ENCODE measurements around the gene TPST2.

TPST2 gene

GRCh38 chr22:26555478-26555877 lies 34.5 kb downstream of the TPST2 start:
- no peak for TF ChIP-seq CTCF (conservative IDR thresholded peaks at IDR 0.05; ENCODE audit: low read depth, low read length)
- Histone ChIP-seq H4K20me1 (ENCODE audit: insufficient read depth) (no peaks in the 10 kb centered on the region), H3K4me3 (IDR thresholded peaks at IDR 0.05; ENCODE audit: insufficient read depth, low read depth, low read length) (no peak overlapping the region), H3K27me3 (ENCODE audit: insufficient read depth, low read depth) (no peaks in the 10 kb centered on the region), H3K4me2 (peak overlapping the region; percentile 43), H3K79me2 (ENCODE audit: insufficient read depth, low read depth) (peaks cover 69% of the 10 kb centered on the region), H3K4me1 (ENCODE audit: low read depth, poor library complexity, severe bottlenecking) (peaks cover 83% of the 10 kb centered on the region), H3K36me3 (ENCODE audit: insufficient read depth) (no peaks in the 10 kb centered on the region), H2AFZ (ENCODE audit: low read depth) (no peak overlapping the region), H3K27ac (peak overlapping the region; percentile 91; the same call in 1 of the 2 replicates), H3K9ac (no peak overlapping the region)

DNA sequence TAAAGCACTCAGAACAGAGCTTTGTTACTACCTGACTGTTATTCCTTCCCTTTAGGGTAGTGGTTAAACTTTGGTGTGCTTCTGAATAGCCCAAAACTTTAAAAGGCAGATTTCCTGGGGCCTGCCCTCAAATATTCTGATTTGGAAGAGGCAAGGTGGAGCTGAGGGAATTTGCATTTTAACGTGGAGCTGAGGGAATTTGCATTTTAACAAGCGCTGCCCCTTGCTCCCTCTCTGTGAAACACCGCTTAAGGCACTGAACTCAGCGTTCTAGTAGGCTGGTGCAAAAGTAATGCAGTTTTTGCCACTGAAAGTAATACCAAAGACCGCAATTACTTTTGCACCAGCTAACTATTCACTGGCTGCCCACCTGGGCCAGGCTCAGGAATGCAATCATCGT lies 35.0 kb downstream of the TPST2 start:
- no peak for TF ChIP-seq CTCF (conservative IDR thresholded peaks at IDR 0.05; ENCODE audit: low read depth, low read length)
- Histone ChIP-seq H3K4me1 (ENCODE audit: low read depth, poor library complexity, severe bottlenecking) (peaks cover 84% of the 10 kb centered on the region), H3K27me3 (ENCODE audit: insufficient read depth, low read depth) (no peaks in the 10 kb centered on the region), H3K4me3 (IDR thresholded peaks at IDR 0.05; ENCODE audit: insufficient read depth, low read depth, low read length) (no peak overlapping the region), H3K27ac (peak overlapping the region; percentile 91), H3K4me2 (peak overlapping the region; percentile 43), H3K79me2 (ENCODE audit: insufficient read depth, low read depth) (peaks cover 69% of the 10 kb centered on the region), H3K36me3 (ENCODE audit: insufficient read depth) (no peaks in the 10 kb centered on the region), H2AFZ (ENCODE audit: low read depth) (no peak overlapping the region), H3K9ac (peak overlapping the region; percentile 45; the same call in 1 of the 2 replicates), H4K20me1 (ENCODE audit: insufficient read depth) (no peaks in the 10 kb centered on the region)

DNA sequence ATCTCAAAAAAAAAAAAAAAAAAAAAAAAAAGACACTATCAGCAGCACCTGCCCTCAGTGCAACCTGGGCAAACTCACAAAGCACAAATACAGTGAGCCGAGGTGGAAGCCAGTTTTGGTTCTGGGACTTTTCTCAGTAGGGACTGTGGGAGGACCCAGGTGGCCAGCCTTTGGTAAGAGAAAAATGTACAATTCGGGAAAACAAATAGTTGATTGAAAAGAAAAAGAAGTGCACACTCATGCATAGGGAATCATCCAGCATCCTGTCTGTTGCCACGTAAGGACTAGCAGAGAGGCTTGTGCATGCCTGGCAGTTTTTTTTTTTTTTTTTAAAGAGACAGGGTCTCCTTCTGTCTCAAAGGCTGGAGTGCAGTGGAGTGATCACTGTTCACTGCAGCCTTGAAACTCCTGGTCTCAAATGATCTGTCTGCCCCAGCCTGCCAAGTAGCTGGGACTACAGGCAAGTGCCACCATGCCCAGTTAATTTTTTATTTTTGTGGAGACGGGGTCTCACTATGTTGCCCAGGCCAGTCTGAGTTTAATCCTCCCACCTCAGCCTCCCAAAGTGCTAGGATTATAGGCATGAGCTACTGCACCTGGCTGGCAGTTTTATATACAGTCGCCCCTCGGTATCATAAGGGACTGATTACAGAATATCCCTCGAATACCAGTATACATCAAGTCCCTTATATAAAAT lies 36.7 kb downstream of the TPST2 start:
- Histone ChIP-seq H3K4me2 (peak overlapping the region; percentile 43; the same call in 1 of the 2 replicates), H3K9ac (peak overlapping the region; percentile 45; the same call in 1 of the 2 replicates), H3K4me1 (ENCODE audit: low read depth, poor library complexity, severe bottlenecking) (peaks cover 76% of the 10 kb centered on the region)

GRCh38 chr22:26552466-26552865 lies 37.5 kb downstream of the TPST2 start:
- peak overlapping the region; percentile 45; the same call in 1 of the 2 replicates for H3K9ac ChIP-seq
- H3K4me1 ChIP-seq (ENCODE audit: low read depth, poor library complexity, severe bottlenecking) = peaks cover 82% of the 10 kb centered on the region

More for the DNA sequence above, 36.7 kb downstream of the TPST2 start:
- Histone ChIP-seq H3K79me2 (ENCODE audit: insufficient read depth, low read depth) (peaks cover 56% of the 10 kb centered on the region), H4K20me1 (ENCODE audit: insufficient read depth) (no peaks in the 10 kb centered on the region), H2AFZ (ENCODE audit: low read depth) (no peak overlapping the region), H3K36me3 (ENCODE audit: insufficient read depth) (no peaks in the 10 kb centered on the region), H3K4me3 (IDR thresholded peaks at IDR 0.05; ENCODE audit: insufficient read depth, low read depth, low read length) (no peak overlapping the region), H3K27me3 (ENCODE audit: insufficient read depth, low read depth) (no peaks in the 10 kb centered on the region), H3K27ac (peak overlapping the region; percentile 91)
- TF ChIP-seq CTCF (conservative IDR thresholded peaks at IDR 0.05; ENCODE audit: low read depth, low read length) = no peak

More at GRCh38 chr22:26552466-26552865, 37.5 kb downstream of the TPST2 start:
- peaks cover 56% of the 10 kb centered on the region for H3K79me2 ChIP-seq (ENCODE audit: insufficient read depth, low read depth)
- TF ChIP-seq CTCF (conservative IDR thresholded peaks at IDR 0.05; ENCODE audit: low read depth, low read length) = no peak
- H3K36me3 ChIP-seq (ENCODE audit: insufficient read depth) = no peaks in the 10 kb centered on the region
- no peak overlapping the region for H2AFZ ChIP-seq (ENCODE audit: low read depth)
- H3K27me3 ChIP-seq (ENCODE audit: insufficient read depth, low read depth) = no peaks in the 10 kb centered on the region
- peak overlapping the region; percentile 91; the same call in 1 of the 2 replicates for H3K27ac ChIP-seq
- no peak overlapping the region for H3K4me3 ChIP-seq (IDR thresholded peaks at IDR 0.05; ENCODE audit: insufficient read depth, low read depth, low read length)
- no peaks in the 10 kb centered on the region for H4K20me1 ChIP-seq (ENCODE audit: insufficient read depth)
- peak overlapping the region; percentile 22; the same call in 1 of the 2 replicates for H3K4me2 ChIP-seq
